NCI-H2029 (cell line): ENCODE measurements around the gene KLHL14.
"Not testable (repeated sequence)": the region's sequence is repeated elsewhere in the genome, so short reads cannot be mapped to it uniquely, and the experiment has no call there.

ENCODE experiments used
- DNase-seq: peaks from one replicate; lab custom pipeline; 2025; lab: John Stamatoyannopoulos, UW

The KLHL14 gene

GRCh38 chr18:32714571-32715148, 58.2 kb downstream of the KLHL14 start:
- peak; percentile 22 for DNase-seq

- no peak for DNase-seq
Observed at GRCh38 chr18:32712860-32713259, 60.0 kb downstream of the KLHL14 start.

GRCh38 chr18:32711862-32712261, 61.0 kb downstream of the KLHL14 start:
- no peak for DNase-seq

- DNase-seq: no peak
Observed at GRCh38 chr18:32707586-32707985, 65.2 kb downstream of the KLHL14 start.

- DNase-seq: peak; percentile 37
Observed at GRCh38 chr18:32707147-32707546, 65.7 kb downstream of the KLHL14 start.

- DNase-seq: no peak
Observed at GRCh38 chr18:32701313-32701712, 71.5 kb downstream of the KLHL14 start.

- DNase-seq: no peak
Observed at GRCh38 chr18:32698153-32698552, 74.7 kb downstream of the KLHL14 start.

- no peak for DNase-seq
Observed at GRCh38 chr18:32696376-32696775, 76.4 kb downstream of the KLHL14 start.

- DNase-seq: no peak
Observed at GRCh38 chr18:32695534-32695933, 77.3 kb downstream of the KLHL14 start.

- no peak for DNase-seq
Observed at GRCh38 chr18:32688821-32689220, 84.0 kb downstream of the KLHL14 start.

GRCh38 chr18:32684940-32685339, 87.9 kb downstream of the KLHL14 start:
- no peak for DNase-seq

- DNase-seq: no peak
Observed at GRCh38 chr18:32684096-32684495, 88.7 kb downstream of the KLHL14 start.

- DNase-seq: no peak
Observed at GRCh38 chr18:32683044-32683443, 89.8 kb downstream of the KLHL14 start.

GRCh38 chr18:32677578-32677977, 95.2 kb downstream of the KLHL14 start:
- no peak for DNase-seq

GRCh38 chr18:32674491-32674890, 98.3 kb downstream of the KLHL14 start:
- DNase-seq: peak; percentile 16

GRCh38 chr18:32672398-32672797, 100.4 kb downstream of the KLHL14 start:
- DNase-seq: no peak

- DNase-seq: no peak
Observed at GRCh38 chr18:32670727-32671126, 102.1 kb downstream of the KLHL14 start.

GRCh38 chr18:32669549-32670165, 103.2 kb downstream of the KLHL14 start:
- DNase-seq: no peak

- DNase-seq: no peak
Observed at GRCh38 chr18:32668956-32669355, 103.9 kb downstream of the KLHL14 start.

GRCh38 chr18:32661486-32662299, 111.1 kb downstream of the KLHL14 start:
- DNase-seq: no peak

GRCh38 chr18:32654507-32654906, 118.3 kb downstream of the KLHL14 start:
- not testable (repeated sequence) for DNase-seq

GRCh38 chr18:32637659-32638058, 135.2 kb downstream of the KLHL14 start:
- DNase-seq: not testable (repeated sequence)

GRCh38 chr18:32637226-32637625, 135.6 kb downstream of the KLHL14 start:
- DNase-seq: no peak
